DND-41 (cell line): ENCODE measurements around the gene MAGT1.

Experiments
- CTCF ChIP-seq: IDR thresholded peaks from 2 replicates; pipeline ENCODE4 v1.5.1; 2012; ENCODE audit warnings: borderline replicate concordance, low read length, moderate library complexity, mild to moderate bottlenecking; ENCODE audit not compliant: poor library complexity, severe bottlenecking; ENCODE audit errors: extremely low read depth
- EZH2 ChIP-seq: IDR thresholded peaks from 3 replicates; pipeline ENCODE4 v1.6.1; 2012; ENCODE audit warnings: borderline replicate concordance, low read depth, mild to moderate bottlenecking, moderate library complexity, low read length, inconsistent platforms; ENCODE audit not compliant: severe bottlenecking

GRCh38 chrX:77820091-77820727, 75.0 kb downstream of the MAGT1 start:
- no peak for TF ChIP-seq CTCF
- no peak for TF ChIP-seq EZH2
